ENCODE results near the gene ECHS1.
"Not testable (repeated sequence)": the region's sequence is repeated elsewhere in the genome, so short reads cannot be mapped to it uniquely, and the experiment has no call there.

ECHS1 gene

GRCh38 chr10:133397938-133398337 is 24.8 kb upstream of the ECHS1 start:
- no peak for DNase-seq

GRCh38 chr10:133396035-133396624 is 23.0 kb upstream of the ECHS1 start:
- DNase-seq, result no peak

- no peak for DNase-seq
Observed at GRCh38 chr10:133394801-133395221, 21.7 kb upstream of the ECHS1 start.

- DNase-seq, result no peak
Observed at GRCh38 chr10:133394064-133394663, 21.0 kb upstream of the ECHS1 start, which contains the start of gene MTG1. Gene MTG1 (plus strand): TSS chr10:133394157. CDS start chr10:133394221, 64 bp downstream.

GRCh38 chr10:133393401-133394063 is 20.4 kb upstream of the ECHS1 start:
- peak; percentile 91 for DNase-seq

- DNase-seq, result no peak
Observed at GRCh38 chr10:133391761-133392518, 18.8 kb upstream of the ECHS1 start.

- no peak for DNase-seq
Observed at GRCh38 chr10:133391249-133391635, 18.1 kb upstream of the ECHS1 start.

- no peak for DNase-seq
Observed at GRCh38 chr10:133390597-133391248, 17.6 kb upstream of the ECHS1 start.

GRCh38 chr10:133388973-133389818 is 16.0 kb upstream of the ECHS1 start:
- no peak for DNase-seq

GRCh38 chr10:133388236-133388972 is 15.2 kb upstream of the ECHS1 start:
- no peak for DNase-seq

- not testable (repeated sequence) for DNase-seq
Observed at GRCh38 chr10:133386951-133387350, 13.8 kb upstream of the ECHS1 start.

- no peak for DNase-seq
Observed at GRCh38 chr10:133385214-133385613, 12.1 kb upstream of the ECHS1 start.

GRCh38 chr10:133384071-133384470 is 10.9 kb upstream of the ECHS1 start:
- DNase-seq, result no peak

GRCh38 chr10:133383551-133383950 is 10.4 kb upstream of the ECHS1 start:
- DNase-seq, result no peak

GRCh38 chr10:133381036-133381435 is 7.9 kb upstream of the ECHS1 start:
- DNase-seq, result no peak

- no peak for DNase-seq
Observed at GRCh38 chr10:133379801-133380666, 6.9 kb upstream of the ECHS1 start.

- no peak for DNase-seq
Observed at GRCh38 chr10:133379152-133379800, 6.1 kb upstream of the ECHS1 start, which contains the start of gene PAOX. Gene PAOX (plus strand): TSS chr10:133379262. CDS start chr10:133379317, 55 bp downstream.

- no peak for DNase-seq
Observed at GRCh38 chr10:133378251-133379096, 5.3 kb upstream of the ECHS1 start.

GRCh38 chr10:133377818-133378250 is 4.7 kb upstream of the ECHS1 start:
- no peak for DNase-seq

Measured in activated T-cell treated with anti-CD3 and anti-CD28 coated beads for 4 hours (primary cell).